Measurements from ENCODE around the gene PPP1R8. TPM values are rescaled to one million over a fixed set of nuclear protein-coding genes. Genes with fewer than 3 reads are reported as not detected.

Gene PPP1R8
- total RNA-seq, 1 experiment from 2014 or later: 57.4 TPM

- Histone ChIP-seq H3K9ac (ENCODE audit: low read length) (no peak overlapping the region), H3K9me2 (ENCODE audit: insufficient read depth) (no peaks in the 10 kb centered on the region), H3K4me2 (ENCODE audit: low read length) (no peak overlapping the region), H3K27ac (ENCODE audit: low read depth, low read length) (no peak overlapping the region), H2AFZ (ENCODE audit: low read depth, low read length, poor library complexity, severe bottlenecking) (no peak overlapping the region), H3K36me3 (ENCODE audit: control insufficient read depth in 1 of 2, insufficient read depth in 2 of 2, low read length in 2 of 2) (no peaks in the 10 kb centered on the region), H3K4me3 (replicated peaks in 1 of 2; ENCODE audit: low read depth in 1 of 2, low read length in 2 of 2) (no peak overlapping the region), H3K4me1 (ENCODE audit: control insufficient read depth in 1 of 2, insufficient read depth in 2 of 2, low read length in 2 of 2) (peaks cover 8 to 22% of the 10 kb centered on the region in 2 experiments; a peak in 3 of 4 replicates), H3K27me3 (ENCODE audit: insufficient read depth, low read length) (no peaks in the 10 kb centered on the region), H3K79me2 (ENCODE audit: insufficient read depth, low read length) (no peaks in the 10 kb centered on the region), H3K9me3 (ENCODE audit: control insufficient read depth in 1 of 2, insufficient read depth in 1 of 2, low read depth in 1 of 2, low read length in 2 of 2) (no peaks in the 10 kb centered on the region), H4K20me1 (ENCODE audit: insufficient read depth) (no peaks in the 10 kb centered on the region)
- ChIA-PET POLR2A (no interaction called here), RAD21 (ENCODE audit: low non-redundant PET in 1 of 2, low total read pairs in 2 of 2, uncharacterized antibody in 2 of 2, unreplicated experiment in 2 of 2) (no interaction called here), CTCF (no interaction called here)
- BruUV-seq (replicated peaks): no TSS peak
- DNase-seq (ENCODE audit: low read depth, low spot score) (no peak), ATAC-seq (no peak)
- intact Hi-C loops (cut with micrococcal nuclease): no loop called here
- no peak for TF ChIP-seq JUND (IDR thresholded peaks at IDR 0.05)
- TF ChIP-seq TCF7L2 (IDR thresholded peaks at IDR 0.05; ENCODE audit: borderline replicate concordance, extremely low read depth, insufficient read depth, insufficient read length): no peak
- no peak for TF ChIP-seq CBX3 (IDR thresholded peaks at IDR 0.05; ENCODE audit: low read depth)
- TF ChIP-seq SP1 (IDR thresholded peaks at IDR 0.05; ENCODE audit: low read depth): no peak
- TF ChIP-seq SIN3A (IDR thresholded peaks at IDR 0.05; ENCODE audit: low read depth): no peak
- TF ChIP-seq RAD21 (IDR thresholded peaks at IDR 0.05; ENCODE audit: low read depth): no peak
- TF ChIP-seq EZH2phosphoT487 (IDR thresholded peaks at IDR 0.05; ENCODE audit: borderline replicate concordance): no peak
- no peak for TF ChIP-seq ELF1 (IDR thresholded peaks at IDR 0.05; ENCODE audit: borderline replicate concordance, low read depth)
- TF ChIP-seq FOSL1 (IDR thresholded peaks at IDR 0.05; ENCODE audit: low read depth): no peak
- no peak for TF ChIP-seq POLR2AphosphoS5 (IDR thresholded peaks at IDR 0.05; ENCODE audit: low read depth, low read length)
- TF ChIP-seq EGR1 (IDR thresholded peaks at IDR 0.05; ENCODE audit: low read depth): no peak
- TF ChIP-seq SRF (IDR thresholded peaks at IDR 0.05; ENCODE audit: low read depth): no peak
- TF ChIP-seq ZFX (IDR thresholded peaks at IDR 0.05): no peak
- no peak for TF ChIP-seq ZNF274 (IDR thresholded peaks at IDR 0.05; ENCODE audit: low read depth, low read length)
- no peak for TF ChIP-seq ATF3 (IDR thresholded peaks at IDR 0.05)
- TF ChIP-seq MAX (IDR thresholded peaks at IDR 0.05): no peak
- TF ChIP-seq POLR2A (IDR thresholded peaks at IDR 0.05; ENCODE audit: borderline replicate concordance, extremely low read depth, insufficient read depth, insufficient read length): no peak
- TF ChIP-seq ZBTB33 (IDR thresholded peaks at IDR 0.05; ENCODE audit: extremely low read depth, insufficient replicate concordance, low read length): no peak
These were observed 45.9 kb downstream of the PPP1R8 start for GRCh38 chr1:27876341-27877114.
